H9 (cell line): Measurements from ENCODE around the gene KCNAB1. TPM values are rescaled to one million over a fixed set of nuclear protein-coding genes. Genes with fewer than 3 reads are reported as not detected.
A peak's percentile ranks its signal among the peaks of the same experiment; 100 is the strongest.

Experiments used
- DNase-seq: peaks from one replicate; pipeline ENCODE4 v3.0.0-alpha.2; 2017
- H2AFZ ChIP-seq: one replicate; pipeline ENCODE4 v1.6.1; 2013; ENCODE audit warnings: mild to moderate bottlenecking, low read length, control low read depth, moderate library complexity
- H2AK5ac ChIP-seq: 2 replicates; pipeline ENCODE4 v1.6.1; 2013; ENCODE audit warnings: low read length, control low read depth, mixed read lengths; ENCODE audit not compliant: insufficient read length
- H2BK120ac ChIP-seq: one replicate; pipeline ENCODE4 v1.6.1; 2013; ENCODE audit warnings: low read depth, mild to moderate bottlenecking, low read length, control low read depth, inconsistent platforms; ENCODE audit not compliant: poor library complexity, severe bottlenecking
- H2BK12ac ChIP-seq: 2 replicates; pipeline ENCODE4 v1.6.1; 2013; ENCODE audit warnings: low read length, control low read depth, mixed read lengths, low read depth; ENCODE audit not compliant: insufficient read length
- H2BK15ac ChIP-seq: 2 replicates; pipeline ENCODE4 v1.6.1; 2013; ENCODE audit warnings: low read depth, low read length, control low read depth
- H2BK20ac ChIP-seq: one replicate; pipeline ENCODE4 v1.6.1; 2013; ENCODE audit warnings: low read depth, mild to moderate bottlenecking, low read length, control low read depth, inconsistent platforms; ENCODE audit not compliant: poor library complexity, severe bottlenecking
- H2BK5ac ChIP-seq: 2 replicates; pipeline ENCODE4 v1.6.1; 2013; ENCODE audit warnings: low read length, control low read depth, mixed read lengths; ENCODE audit not compliant: insufficient read length
- H3K14ac ChIP-seq: 2 replicates; pipeline ENCODE4 v1.6.1; 2013; ENCODE audit warnings: low read length, control low read depth; ENCODE audit not compliant: insufficient read depth
- H3K18ac ChIP-seq: 2 replicates; pipeline ENCODE4 v1.6.1; 2013; ENCODE audit warnings: low read depth, mild to moderate bottlenecking, mixed read lengths, low read length, control low read depth; ENCODE audit not compliant: insufficient read length
- H3K23ac ChIP-seq: 2 replicates; pipeline ENCODE4 v1.6.1; 2013; ENCODE audit warnings: low read length, control low read depth, mixed read lengths, low read depth; ENCODE audit not compliant: insufficient read length
- H3K23me2 ChIP-seq: 2 replicates; pipeline ENCODE4 v1.6.1; 2013; ENCODE audit warnings: low read depth, mild to moderate bottlenecking, mixed read lengths, low read length, control low read depth; ENCODE audit not compliant: insufficient read length, poor library complexity, severe bottlenecking
- H3K27ac ChIP-seq: 2 replicates; pipeline ENCODE4 v1.5.1; 2013; ENCODE audit warnings: low read length, control low read depth, mixed read lengths, low read depth; ENCODE audit not compliant: insufficient read length
- H3K27me3 ChIP-seq: 2 replicates; pipeline ENCODE4 v1.6.1; 2013; ENCODE audit warnings: low read length, control low read depth, inconsistent platforms; ENCODE audit not compliant: insufficient read depth
- H3K4ac ChIP-seq: 2 replicates; pipeline ENCODE4 v1.6.1; 2013; ENCODE audit warnings: low read depth, mild to moderate bottlenecking, control low read depth, inconsistent platforms, low read length, moderate library complexity
- H3K4me1 ChIP-seq: 2 replicates; pipeline ENCODE4 v1.6.1; 2013; ENCODE audit warnings: low read length, control low read depth, inconsistent platforms; ENCODE audit not compliant: insufficient read depth
- H3K4me2 ChIP-seq: 2 replicates; pipeline ENCODE4 v1.6.1; 2013; ENCODE audit warnings: low read length, control low read depth, mixed read lengths; ENCODE audit not compliant: insufficient read length, insufficient read depth
- H3K56ac ChIP-seq: 2 replicates; pipeline ENCODE4 v1.6.1; 2013; ENCODE audit warnings: low read depth, mild to moderate bottlenecking, mixed read lengths, low read length, control low read depth; ENCODE audit not compliant: insufficient read length
- H3K79me1 ChIP-seq: 2 replicates; pipeline ENCODE4 v1.6.1; 2013; ENCODE audit warnings: low read depth, mild to moderate bottlenecking, moderate library complexity, low read length, control low read depth, inconsistent platforms; ENCODE audit not compliant: insufficient read depth, poor library complexity, severe bottlenecking
- H3K79me2 ChIP-seq: 2 replicates; pipeline ENCODE4 v1.6.1; 2013; ENCODE audit warnings: low read length, control low read depth, inconsistent platforms; ENCODE audit not compliant: insufficient read depth
- H3K9ac ChIP-seq: 2 replicates; pipeline ENCODE4 v1.6.1; 2013; ENCODE audit warnings: low read length, control low read depth, mixed read lengths; ENCODE audit not compliant: insufficient read length; ENCODE audit errors: extremely low read depth
- H3K9me3 ChIP-seq: one replicate; pipeline ENCODE4 v1.6.1; 2013; ENCODE audit warnings: low read depth, low read length, inconsistent platforms; ENCODE audit not compliant: control insufficient read depth
- H3T11ph ChIP-seq: one replicate; pipeline ENCODE4 v1.6.1; 2013; ENCODE audit warnings: mild to moderate bottlenecking, low read length, control low read depth, inconsistent platforms
- H4K20me1 ChIP-seq: one replicate; pipeline ENCODE4 v1.6.1; 2013; ENCODE audit not compliant: control insufficient read depth, insufficient read length, insufficient read depth
- H4K5ac ChIP-seq: 2 replicates; pipeline ENCODE4 v1.6.1; 2013; ENCODE audit warnings: low read depth, mild to moderate bottlenecking, mixed read lengths, low read length, control low read depth; ENCODE audit not compliant: insufficient read length
- H4K8ac ChIP-seq: replicated peaks from 2 replicates; pipeline ENCODE4 v1.6.1; 2013; ENCODE audit warnings: low read length, control low read depth, mixed read lengths, low read depth; ENCODE audit not compliant: insufficient read length
- H4K91ac ChIP-seq: 2 replicates; pipeline ENCODE4 v1.6.1; 2013; ENCODE audit warnings: low read depth, mild to moderate bottlenecking, moderate library complexity, mixed read lengths, low read length, control low read depth; ENCODE audit not compliant: insufficient read length
- H3K27ac Mint-ChIP-seq, 3 experiments: 2 replicates in 2 of 3; 3 replicates in 1 of 3; pipeline ENCODE4 v1.8.0; 2020 to 2021; ENCODE audit warnings: mixed read lengths in 3 of 3, mild to moderate bottlenecking in 1 of 3, moderate library complexity in 1 of 3
- H3K27me3 Mint-ChIP-seq: 2 replicates; pipeline ENCODE4 v1.8.0; 2021; ENCODE audit warnings: low read depth, mild to moderate bottlenecking, moderate library complexity, mixed read lengths
- H3K36me3 Mint-ChIP-seq, 3 experiments: 2 replicates in 2 of 3; 3 replicates in 1 of 3; pipeline ENCODE4 v1.8.0; 2020 to 2021; ENCODE audit warnings: low read depth in 3 of 3, mixed read lengths in 3 of 3; ENCODE audit not compliant: insufficient read depth in 1 of 3
- H3K4me1 Mint-ChIP-seq, 2 experiments: 2 replicates each; pipeline ENCODE4 v1.8.0; 2020; ENCODE audit warnings: mixed read lengths in 2 of 2
- H3K4me3 Mint-ChIP-seq, 2 experiments: 2 replicates in 1 of 2; 3 replicates in 1 of 2; pipeline ENCODE4 v1.8.0; 2020 to 2021; ENCODE audit warnings: mild to moderate bottlenecking in 2 of 2, mixed read lengths in 2 of 2, moderate library complexity in 1 of 2
- H3K9me3 Mint-ChIP-seq, 2 experiments: 2 replicates in 1 of 2; 3 replicates in 1 of 2; pipeline ENCODE4 v1.8.0; 2020; ENCODE audit warnings: mild to moderate bottlenecking in 2 of 2, mixed read lengths in 2 of 2, moderate library complexity in 1 of 2
- WGBS: extraction: QIAGEN DNeasy Blood & Tissue Kit; methylation state at CpG from one replicate; pipeline ENCODE4 v1.1.7; 2013; ENCODE audit warnings: missing lambda C conversion rate, low lambda C conversion rate, mixed read lengths; ENCODE audit not compliant: insufficient read length; ENCODE audit errors: extremely low coverage; 5-methylcytosine and 5-hydroxymethylcytosine counted together
- total RNA-seq: library from RNA; stranded (reverse); gene quantifications from 2 replicates; pipeline ENCODE4 v1.2.1, GENCODE V29; 2021
- TF ChIP-seq, protein P1 (sequence below): fragments of 200-600 bp; sonication (generic); conservative IDR thresholded peaks from 3 replicates; pipeline ENCODE4 v1.8.0; 2021; ENCODE audit warnings: antibody characterized with exemption, mild to moderate bottlenecking

Gene KCNAB1
- total RNA-seq, 1 experiment from 2014 or later = 3.7 TPM

DNA sequence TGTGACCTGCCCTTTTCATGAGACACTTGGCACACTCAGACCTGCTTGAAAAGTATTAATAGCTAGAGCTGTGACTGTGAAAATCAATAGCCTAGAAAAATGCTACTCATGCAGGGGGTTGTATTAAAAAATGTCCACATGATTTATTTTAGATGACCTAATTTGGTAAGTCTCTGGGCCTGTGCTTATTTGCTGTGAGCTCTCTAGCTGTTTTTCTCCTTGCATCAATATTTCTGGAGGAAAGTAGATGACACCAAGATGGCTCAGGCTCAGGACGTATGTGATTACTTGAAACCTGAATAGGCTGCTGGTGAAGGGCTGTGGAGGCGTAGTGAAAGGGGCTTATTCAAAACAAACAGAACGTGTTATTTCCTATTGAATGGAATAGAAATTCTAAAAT, 29.5 kb downstream of the KCNAB1 start:
- TF ChIP-seq, protein P1, sequence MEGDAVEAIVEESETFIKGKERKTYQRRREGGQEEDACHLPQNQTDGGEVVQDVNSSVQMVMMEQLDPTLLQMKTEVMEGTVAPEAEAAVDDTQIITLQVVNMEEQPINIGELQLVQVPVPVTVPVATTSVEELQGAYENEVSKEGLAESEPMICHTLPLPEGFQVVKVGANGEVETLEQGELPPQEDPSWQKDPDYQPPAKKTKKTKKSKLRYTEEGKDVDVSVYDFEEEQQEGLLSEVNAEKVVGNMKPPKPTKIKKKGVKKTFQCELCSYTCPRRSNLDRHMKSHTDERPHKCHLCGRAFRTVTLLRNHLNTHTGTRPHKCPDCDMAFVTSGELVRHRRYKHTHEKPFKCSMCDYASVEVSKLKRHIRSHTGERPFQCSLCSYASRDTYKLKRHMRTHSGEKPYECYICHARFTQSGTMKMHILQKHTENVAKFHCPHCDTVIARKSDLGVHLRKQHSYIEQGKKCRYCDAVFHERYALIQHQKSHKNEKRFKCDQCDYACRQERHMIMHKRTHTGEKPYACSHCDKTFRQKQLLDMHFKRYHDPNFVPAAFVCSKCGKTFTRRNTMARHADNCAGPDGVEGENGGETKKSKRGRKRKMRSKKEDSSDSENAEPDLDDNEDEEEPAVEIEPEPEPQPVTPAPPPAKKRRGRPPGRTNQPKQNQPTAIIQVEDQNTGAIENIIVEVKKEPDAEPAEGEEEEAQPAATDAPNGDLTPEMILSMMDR = no peak
- no peaks in the 10 kb centered on the region for H3K4me1 ChIP-seq
- H2AK5ac ChIP-seq = no peak overlapping the region
- no peak overlapping the region for H3K27ac ChIP-seq
- no peak overlapping the region for H2BK20ac ChIP-seq
- no peak overlapping the region for H4K5ac ChIP-seq
- no peak overlapping the region for H3K4me3 Mint-ChIP-seq
- H4K91ac ChIP-seq = no peak overlapping the region
- 0 out of 7 replicates have a peak, but pooled peaks cover 0 to 2% (median 0%) of the 10 kb centered on the region in 3 experiments for H3K36me3 Mint-ChIP-seq
- no peaks in the 10 kb centered on the region for H3K23me2 ChIP-seq
- H3K79me2 ChIP-seq = no peaks in the 10 kb centered on the region
- WGBS = no CpG with 5 or more reads among the region's 3 CpGs
- no peak for DNase-seq
- H3K27me3 ChIP-seq = no peaks in the 10 kb centered on the region
- H4K8ac ChIP-seq = no peak overlapping the region
- H3K56ac ChIP-seq = no peak overlapping the region
- peaks cover 10 to 15% of the 10 kb centered on the region in 2 experiments for H3K4me1 Mint-ChIP-seq
- H2BK120ac ChIP-seq = no peak overlapping the region
- H3K9me3 Mint-ChIP-seq = peaks cover 0 to 2% of the 10 kb centered on the region in 2 experiments; a peak in 1 of 5 replicates
- H3K27ac Mint-ChIP-seq = 0 out of 7 replicates have a peak overlapping the region, but pooled peaks of 1 of the 3 experiments have one; percentile 83
- H2BK12ac ChIP-seq = no peak overlapping the region
- no peak overlapping the region for H3K9ac ChIP-seq
- no peaks in the 10 kb centered on the region for H3K9me3 ChIP-seq
- no peak overlapping the region for H3K23ac ChIP-seq
- no peak overlapping the region for H3K4ac ChIP-seq
- H4K20me1 ChIP-seq = no peaks in the 10 kb centered on the region
- no peaks in the 10 kb centered on the region; the same call in 1 of the 2 replicates for H3K27me3 Mint-ChIP-seq
- no peaks in the 10 kb centered on the region for H3K79me1 ChIP-seq
- H2AFZ ChIP-seq = no peak overlapping the region
- H3K4me2 ChIP-seq = no peak overlapping the region
- H2BK15ac ChIP-seq = no peak overlapping the region
- H3T11ph ChIP-seq = no peak overlapping the region
- H3K18ac ChIP-seq = no peak overlapping the region
- H3K14ac ChIP-seq = no peak overlapping the region
- H2BK5ac ChIP-seq = no peak overlapping the region
